ENCODE data around the gene RAB26. TPM values are rescaled to one million over a fixed set of nuclear protein-coding genes. Genes with fewer than 3 reads are reported as not detected.

Gene RAB26
- total RNA-seq, 2 donors from 2014 or later = 1.8 to 5.1 TPM

DNA sequence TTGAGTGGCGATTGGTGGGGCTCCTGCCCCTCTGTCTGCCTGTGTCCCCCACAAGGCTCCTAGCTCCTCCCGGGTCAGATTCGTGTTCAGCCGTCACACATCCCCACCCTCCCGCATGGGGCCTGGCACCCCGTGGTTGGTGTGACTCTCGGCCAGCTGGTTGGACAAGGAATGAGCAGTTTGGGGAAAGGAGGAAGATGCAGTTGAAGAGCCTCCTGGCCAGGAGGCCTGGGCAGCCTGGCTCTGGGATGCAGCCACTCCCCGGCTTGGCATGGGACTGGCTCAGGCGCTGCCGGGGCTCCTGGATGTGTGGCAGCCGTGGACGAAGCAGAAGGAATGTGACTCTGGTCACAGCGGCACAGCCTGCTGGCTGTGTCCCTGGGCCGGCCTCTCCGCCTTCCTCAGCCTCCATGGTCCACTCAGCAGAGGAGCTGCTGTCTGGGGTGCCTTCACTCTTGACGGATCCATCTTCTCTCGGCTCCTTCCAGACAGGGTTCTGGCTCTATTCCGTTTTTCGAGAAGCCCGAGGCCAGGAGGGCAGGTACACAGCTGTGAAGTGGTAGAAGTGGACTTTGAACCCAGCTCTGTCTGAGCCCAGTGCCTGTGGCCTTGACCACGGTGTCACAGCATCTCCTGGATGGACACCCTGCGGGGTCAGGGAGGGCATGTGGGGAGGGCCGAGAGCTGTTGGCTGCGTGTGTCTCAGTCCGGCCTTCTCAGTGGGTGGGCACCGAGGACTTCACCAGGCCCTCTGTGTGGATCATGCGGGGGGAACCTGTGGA, 9.2 kb downstream of the RAB26 start:
- Histone ChIP-seq H3K27ac (no peak overlapping the region), H3K27me3 (replicated peaks; ENCODE audit: insufficient read depth) (no peaks in the 10 kb centered on the region), H3K4me1 (replicated peaks) (peaks cover 18% of the 10 kb centered on the region), H3K4me3 (no peak overlapping the region), H3K36me3 (no peaks in the 10 kb centered on the region), H3K9me3 (no peaks in the 10 kb centered on the region)
- DNase-seq (ENCODE audit: low spot score) = no peak
- WGBS = 90% methylated on average over 19 of the region's 27 CpGs
- intact Hi-C loops (cut with DNase I) = loop anchor here (5.0 kb wide), 1 partner anchor 95 kb away; the partner anchor contains the start of gene ECI1
- TF ChIP-seq POLR2AphosphoS5 (IDR thresholded peaks at IDR 0.05) (no peak), POLR2A (IDR thresholded peaks at IDR 0.05) (no peak)
- TF ChIP-seq, protein P1, sequence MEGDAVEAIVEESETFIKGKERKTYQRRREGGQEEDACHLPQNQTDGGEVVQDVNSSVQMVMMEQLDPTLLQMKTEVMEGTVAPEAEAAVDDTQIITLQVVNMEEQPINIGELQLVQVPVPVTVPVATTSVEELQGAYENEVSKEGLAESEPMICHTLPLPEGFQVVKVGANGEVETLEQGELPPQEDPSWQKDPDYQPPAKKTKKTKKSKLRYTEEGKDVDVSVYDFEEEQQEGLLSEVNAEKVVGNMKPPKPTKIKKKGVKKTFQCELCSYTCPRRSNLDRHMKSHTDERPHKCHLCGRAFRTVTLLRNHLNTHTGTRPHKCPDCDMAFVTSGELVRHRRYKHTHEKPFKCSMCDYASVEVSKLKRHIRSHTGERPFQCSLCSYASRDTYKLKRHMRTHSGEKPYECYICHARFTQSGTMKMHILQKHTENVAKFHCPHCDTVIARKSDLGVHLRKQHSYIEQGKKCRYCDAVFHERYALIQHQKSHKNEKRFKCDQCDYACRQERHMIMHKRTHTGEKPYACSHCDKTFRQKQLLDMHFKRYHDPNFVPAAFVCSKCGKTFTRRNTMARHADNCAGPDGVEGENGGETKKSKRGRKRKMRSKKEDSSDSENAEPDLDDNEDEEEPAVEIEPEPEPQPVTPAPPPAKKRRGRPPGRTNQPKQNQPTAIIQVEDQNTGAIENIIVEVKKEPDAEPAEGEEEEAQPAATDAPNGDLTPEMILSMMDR (IDR thresholded peaks at IDR 0.05) = no peak

DNA sequence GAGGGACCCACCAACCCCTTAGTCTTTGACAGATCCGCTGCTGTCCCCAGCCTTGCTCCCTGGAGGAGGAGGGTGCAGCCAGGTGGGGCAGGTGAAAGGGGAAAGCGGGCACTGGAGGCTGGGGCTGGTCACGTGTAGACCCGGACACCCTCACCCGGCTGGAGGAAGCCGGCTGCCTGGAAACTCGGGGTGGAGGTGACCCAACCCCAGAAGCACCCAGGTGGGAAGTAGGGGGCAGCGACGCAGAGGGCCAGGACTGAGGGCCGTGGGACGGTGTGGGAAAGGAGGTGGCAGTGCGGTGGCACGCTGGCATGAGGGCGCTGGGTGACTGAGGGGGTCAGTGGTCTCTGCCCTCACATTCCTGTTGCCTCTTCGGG, 9.8 kb downstream of the RAB26 start:
- Histone ChIP-seq H3K27me3 (replicated peaks; ENCODE audit: insufficient read depth) (no peaks in the 10 kb centered on the region), H3K36me3 (no peaks in the 10 kb centered on the region), H3K4me1 (replicated peaks) (peaks cover 20% of the 10 kb centered on the region), H3K27ac (no peak overlapping the region), H3K9me3 (no peaks in the 10 kb centered on the region), H3K4me3 (no peak overlapping the region)
- intact Hi-C loops (cut with DNase I) = loop anchor here (5.0 kb wide), 1 partner anchor 94 kb away; the partner anchor contains the start of gene ECI1
- TF ChIP-seq, protein P1 (IDR thresholded peaks at IDR 0.05) = no peak
- TF ChIP-seq POLR2A (IDR thresholded peaks at IDR 0.05) (no peak), POLR2AphosphoS5 (IDR thresholded peaks at IDR 0.05) (no peak)
- WGBS = 95% methylated on average over 15 of the region's 15 CpGs
- no peak for DNase-seq (ENCODE audit: low spot score)

DNA sequence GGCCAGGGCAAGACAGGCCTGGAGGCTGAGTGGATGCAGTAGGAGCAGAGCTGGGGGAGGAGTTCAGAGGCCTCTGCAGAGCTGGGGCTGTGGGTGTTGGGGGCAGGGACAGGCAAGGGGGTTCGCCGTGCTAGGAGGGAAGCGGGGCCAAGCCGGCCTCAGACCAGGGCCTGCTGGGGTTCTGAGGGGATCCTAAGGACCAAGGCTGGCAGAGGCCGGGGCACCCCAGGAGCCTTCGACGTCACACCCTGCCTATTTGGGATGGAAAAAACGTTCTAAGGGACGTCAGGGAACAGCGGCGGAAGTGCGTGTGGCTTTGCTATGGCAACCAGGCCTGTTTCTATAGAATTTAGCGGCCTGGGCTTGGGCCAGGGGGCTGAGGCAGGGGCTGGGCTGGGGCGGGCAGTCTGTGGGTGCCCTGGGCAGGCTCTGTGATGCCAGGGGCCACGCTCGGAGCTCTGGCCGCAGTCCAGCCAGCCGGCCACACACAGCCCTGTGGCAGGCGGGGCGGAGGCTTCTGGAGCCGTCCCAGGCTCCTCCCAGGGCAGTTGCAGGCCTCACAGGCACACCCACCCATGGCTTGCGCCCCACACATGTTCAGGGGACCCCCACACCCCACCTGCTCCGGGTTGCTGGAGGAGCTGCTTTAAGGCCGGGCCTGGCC, 10.9 kb downstream of the RAB26 start:
- Histone ChIP-seq H3K4me3 (no peak overlapping the region), H3K27me3 (replicated peaks; ENCODE audit: insufficient read depth) (no peaks in the 10 kb centered on the region), H3K9me3 (no peaks in the 10 kb centered on the region), H3K4me1 (replicated peaks) (peaks cover 21% of the 10 kb centered on the region), H3K27ac (no peak overlapping the region), H3K36me3 (no peaks in the 10 kb centered on the region)
- intact Hi-C loops (cut with DNase I) = loop anchor here (5.0 kb wide), 1 partner anchor 93 kb away; the partner anchor contains the start of gene ECI1
- no peak for TF ChIP-seq POLR2AphosphoS5 (IDR thresholded peaks at IDR 0.05)
- no peak for TF ChIP-seq POLR2A (IDR thresholded peaks at IDR 0.05)
- TF ChIP-seq, protein P1 (IDR thresholded peaks at IDR 0.05) = no peak
- no peak for DNase-seq (ENCODE audit: low spot score)
- WGBS = 63% methylated on average over 24 of the region's 24 CpGs

DNA sequence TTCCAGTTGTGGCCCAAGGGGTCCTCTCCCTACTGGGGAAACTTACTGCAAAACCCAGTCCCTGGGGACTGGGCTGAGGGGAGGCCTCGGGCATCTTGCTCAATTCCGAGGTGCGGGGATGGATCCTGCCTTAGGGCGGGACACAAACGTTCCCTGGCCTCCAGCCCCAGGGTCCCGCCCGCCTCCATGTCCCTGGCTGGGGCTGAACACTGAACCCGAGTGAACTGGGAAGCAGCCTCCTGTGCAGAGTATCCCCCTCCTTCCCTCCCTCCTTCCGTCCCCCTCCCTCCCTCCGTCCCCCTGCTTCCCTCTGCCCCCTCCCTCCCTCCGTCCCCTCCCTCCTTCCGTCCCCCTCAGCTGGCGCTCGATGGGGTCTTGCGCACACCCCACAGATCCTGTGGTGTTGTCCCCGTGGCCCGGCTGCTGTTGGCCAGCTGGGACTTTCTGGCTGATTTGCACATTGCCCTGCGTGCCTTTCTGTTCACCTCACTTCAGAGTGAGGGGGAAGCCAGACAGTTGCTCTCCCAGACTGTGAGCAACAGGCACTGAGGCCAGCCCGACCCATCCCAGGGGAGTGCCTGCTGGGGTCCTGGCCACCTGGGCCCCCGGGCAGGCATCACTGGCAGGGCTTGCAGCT, 12.6 kb downstream of the RAB26 start:
- Histone ChIP-seq H3K27ac (no peak overlapping the region), H3K36me3 (no peaks in the 10 kb centered on the region), H3K4me1 (replicated peaks) (peaks cover 21% of the 10 kb centered on the region), H3K4me3 (no peak overlapping the region), H3K27me3 (replicated peaks; ENCODE audit: insufficient read depth) (no peaks in the 10 kb centered on the region), H3K9me3 (no peaks in the 10 kb centered on the region)
- intact Hi-C loops (cut with DNase I) = no loop called here
- DNase-seq (ENCODE audit: low spot score) = no peak
- WGBS = 68% methylated on average over 20 of the region's 20 CpGs
- no peak for TF ChIP-seq POLR2A (IDR thresholded peaks at IDR 0.05)

DNA sequence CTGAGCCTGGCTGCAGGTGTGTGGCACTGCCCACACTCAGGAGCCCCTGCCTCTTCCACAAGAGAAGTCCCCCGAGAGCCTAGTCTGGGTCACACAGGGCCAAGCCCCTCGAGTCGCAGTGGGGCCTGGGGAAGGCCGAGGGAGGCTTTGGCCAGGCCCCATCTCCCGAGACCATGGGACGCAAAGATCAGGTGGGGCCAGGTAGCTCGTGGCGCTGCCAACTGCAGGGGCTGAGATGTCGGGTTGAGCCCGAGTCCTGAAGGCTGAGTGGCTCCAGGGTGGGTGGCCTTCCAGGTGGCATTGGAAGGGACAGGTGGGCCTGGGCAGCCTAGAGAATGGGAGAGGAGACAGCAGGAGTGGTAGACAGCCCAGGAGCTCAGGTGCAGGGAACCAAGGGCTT, 13.5 kb downstream of the RAB26 start:
- Histone ChIP-seq H3K27ac (no peak overlapping the region), H3K4me1 (replicated peaks) (peaks cover 16% of the 10 kb centered on the region)
- WGBS = 94% methylated on average over 10 of the region's 10 CpGs

More for the DNA sequence above, 13.5 kb downstream of the RAB26 start:
- Histone ChIP-seq H3K27me3 (replicated peaks; ENCODE audit: insufficient read depth) (no peaks in the 10 kb centered on the region), H3K9me3 (no peaks in the 10 kb centered on the region), H3K36me3 (no peaks in the 10 kb centered on the region), H3K4me3 (no peak overlapping the region)
- intact Hi-C loops (cut with DNase I) = no loop called here
- TF ChIP-seq POLR2A (IDR thresholded peaks at IDR 0.05) (no peak), POLR2AphosphoS5 (IDR thresholded peaks at IDR 0.05) (no peak)
- TF ChIP-seq, protein P1 (IDR thresholded peaks at IDR 0.05) = no peak
- DNase-seq (ENCODE audit: low spot score) = no peak
